KMS-11 (cell line): ENCODE data around the gene SH2D7.
A peak's percentile ranks its signal among the peaks of the same experiment; 100 is the strongest.
"Not testable (repeated sequence)": the region's sequence is repeated elsewhere in the genome, so short reads cannot be mapped to it uniquely, and the experiment has no call there.

Experiments
- H2AFZ ChIP-seq: fragments of 200-600 bp; sonication (generic); 2 replicates; pipeline ENCODE4 v1.6.1; 2016; ENCODE audit warnings: antibody characterized with exemption, mixed run types, low read depth
- H3K27ac ChIP-seq: fragments of 200-600 bp; sonication (generic); 2 replicates; pipeline ENCODE4 v1.6.1; 2016; ENCODE audit warnings: mild to moderate bottlenecking, mixed run types
- H3K27me3 ChIP-seq: fragments of 200-600 bp; sonication (generic); 2 replicates; pipeline ENCODE4 v1.6.1; 2017; ENCODE audit warnings: mild to moderate bottlenecking, low read depth, mixed run types, moderate library complexity; ENCODE audit not compliant: insufficient read depth
- H3K36me3 ChIP-seq: fragments of 200-600 bp; sonication (generic); 2 replicates; pipeline ENCODE4 v1.6.1; 2017; ENCODE audit warnings: mild to moderate bottlenecking, mixed run types; ENCODE audit not compliant: insufficient read depth
- H3K4me1 ChIP-seq: fragments of 200-600 bp; sonication (generic); 2 replicates; pipeline ENCODE4 v1.6.1; 2016; ENCODE audit warnings: mild to moderate bottlenecking, low read depth, mixed run types; ENCODE audit not compliant: poor library complexity, severe bottlenecking
- H3K4me2 ChIP-seq: fragments of 200-600 bp; sonication (generic); 2 replicates; pipeline ENCODE4 v1.7.0; 2016; ENCODE audit warnings: mild to moderate bottlenecking, mixed run types
- H3K4me3 ChIP-seq: fragments of 200-600 bp; sonication (generic); IDR thresholded peaks from 2 replicates; pipeline ENCODE4 v1.6.1; 2017; ENCODE audit warnings: low read depth, low read length, mixed read lengths; ENCODE audit not compliant: insufficient read depth
- H3K79me2 ChIP-seq: fragments of 200-600 bp; sonication (generic); 2 replicates; pipeline ENCODE4 v1.6.1; 2016; ENCODE audit warnings: low read depth, mixed run types; ENCODE audit not compliant: insufficient read depth
- H3K9ac ChIP-seq: fragments of 200-600 bp; sonication (generic); 2 replicates; pipeline ENCODE4 v1.6.1; 2016; ENCODE audit warnings: mild to moderate bottlenecking, mixed run types
- H4K20me1 ChIP-seq: fragments of 200-600 bp; sonication (generic); 2 replicates; pipeline ENCODE4 v1.6.1; 2016; ENCODE audit warnings: mild to moderate bottlenecking, mixed run types; ENCODE audit not compliant: insufficient read depth
- TF ChIP-seq, protein P1 (sequence below): fragments of 200-600 bp; sonication (generic); conservative IDR thresholded peaks from 2 replicates; pipeline ENCODE4 v1.6.1; 2017; ENCODE audit warnings: low read depth, mild to moderate bottlenecking, antibody characterized with exemption, low read length, moderate library complexity, mixed read lengths

SH2D7 gene

DNA sequence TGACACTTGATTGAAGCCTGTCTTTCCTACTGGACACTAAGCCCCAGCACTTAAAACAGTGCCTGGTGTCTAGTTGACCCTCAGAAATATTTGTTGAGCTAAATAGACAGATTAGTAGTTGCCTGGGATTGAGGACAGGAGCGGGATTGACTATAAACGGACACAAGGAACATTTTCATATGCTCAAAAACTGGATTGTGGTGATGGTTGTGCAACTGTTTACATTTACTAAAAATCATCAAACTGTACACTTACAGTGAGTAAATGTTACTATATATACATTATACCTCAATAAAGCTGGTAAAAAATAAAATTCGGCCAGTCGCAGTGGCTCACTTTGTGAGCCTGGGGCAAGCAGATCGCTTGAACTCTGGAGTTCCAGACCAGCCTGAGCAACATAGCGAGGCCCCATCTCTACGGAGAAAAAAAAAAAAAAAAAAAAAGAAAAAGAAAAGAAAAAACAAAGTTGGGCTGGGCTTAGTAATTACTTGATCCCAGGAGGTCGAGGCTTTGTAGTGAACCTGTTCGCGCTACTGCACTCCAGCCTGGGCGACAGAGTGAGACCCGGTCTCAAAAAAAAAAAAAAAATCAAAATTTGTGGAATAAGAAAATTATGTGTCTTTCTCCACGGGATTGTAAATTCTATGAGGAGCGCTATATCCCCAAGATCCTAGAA, 56.2 kb downstream of the SH2D7 start:
- H3K27me3 ChIP-seq = no peaks in the 10 kb centered on the region
- H3K36me3 ChIP-seq = no peaks in the 10 kb centered on the region
- peaks cover 34% of the 10 kb centered on the region; the same call in 1 of the 2 replicates for H3K79me2 ChIP-seq
- peaks cover 26% of the 10 kb centered on the region for H3K4me1 ChIP-seq
- TF ChIP-seq, protein P1, sequence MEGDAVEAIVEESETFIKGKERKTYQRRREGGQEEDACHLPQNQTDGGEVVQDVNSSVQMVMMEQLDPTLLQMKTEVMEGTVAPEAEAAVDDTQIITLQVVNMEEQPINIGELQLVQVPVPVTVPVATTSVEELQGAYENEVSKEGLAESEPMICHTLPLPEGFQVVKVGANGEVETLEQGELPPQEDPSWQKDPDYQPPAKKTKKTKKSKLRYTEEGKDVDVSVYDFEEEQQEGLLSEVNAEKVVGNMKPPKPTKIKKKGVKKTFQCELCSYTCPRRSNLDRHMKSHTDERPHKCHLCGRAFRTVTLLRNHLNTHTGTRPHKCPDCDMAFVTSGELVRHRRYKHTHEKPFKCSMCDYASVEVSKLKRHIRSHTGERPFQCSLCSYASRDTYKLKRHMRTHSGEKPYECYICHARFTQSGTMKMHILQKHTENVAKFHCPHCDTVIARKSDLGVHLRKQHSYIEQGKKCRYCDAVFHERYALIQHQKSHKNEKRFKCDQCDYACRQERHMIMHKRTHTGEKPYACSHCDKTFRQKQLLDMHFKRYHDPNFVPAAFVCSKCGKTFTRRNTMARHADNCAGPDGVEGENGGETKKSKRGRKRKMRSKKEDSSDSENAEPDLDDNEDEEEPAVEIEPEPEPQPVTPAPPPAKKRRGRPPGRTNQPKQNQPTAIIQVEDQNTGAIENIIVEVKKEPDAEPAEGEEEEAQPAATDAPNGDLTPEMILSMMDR = no peak
- no peak overlapping the region for H3K27ac ChIP-seq
- peak overlapping the region; percentile 39; the same call in 1 of the 2 replicates for H3K9ac ChIP-seq
- no peak overlapping the region for H3K4me3 ChIP-seq
- H4K20me1 ChIP-seq = no peaks in the 10 kb centered on the region
- peak overlapping the region; percentile 71 for H3K4me2 ChIP-seq
- peak overlapping the region; percentile 76 for H2AFZ ChIP-seq

DNA sequence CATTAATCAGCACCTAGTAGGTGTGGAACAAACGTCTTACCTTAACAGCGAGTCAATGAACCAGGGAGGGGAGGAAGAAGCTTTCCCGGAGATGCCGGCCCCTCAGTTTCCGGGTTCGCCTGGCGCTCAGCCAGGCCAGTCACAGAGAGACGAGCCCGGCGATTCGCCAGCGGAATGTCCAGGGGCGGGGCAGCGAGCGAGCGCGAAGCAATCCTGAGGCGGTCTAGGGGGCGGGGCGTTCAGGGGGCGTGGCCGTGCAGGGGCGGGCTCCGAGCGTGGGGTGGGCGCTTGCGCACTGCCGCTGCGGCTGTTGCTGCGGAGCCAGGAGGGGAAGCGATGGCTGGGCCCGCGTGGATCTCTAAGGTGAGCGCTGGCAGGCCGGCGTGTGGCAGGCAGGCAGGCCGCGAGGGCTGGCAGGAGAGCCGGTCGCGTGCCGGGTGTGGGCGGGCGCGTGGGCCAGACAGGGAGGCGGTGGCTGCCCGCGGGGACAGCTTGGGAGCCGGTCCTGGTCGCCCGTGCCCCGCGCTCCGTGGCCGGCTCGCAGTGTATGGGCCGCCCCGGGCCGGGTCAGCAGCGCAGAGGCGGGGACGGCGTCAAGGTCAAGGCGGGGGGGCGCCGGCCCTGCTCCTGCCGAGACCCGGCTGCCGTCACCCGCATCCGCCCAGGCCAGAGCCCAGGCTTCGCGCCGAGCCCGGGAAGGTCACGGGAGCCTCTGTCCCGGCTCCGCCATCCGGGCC, 56.9 kb downstream of the SH2D7 start, which contains the start of gene IDH3A:
Gene IDH3A, plus strand, starts transcription at position 295 of the 737 bp plus-strand sequence. Its CDS starts 42 bp downstream, at position 337.
- Histone ChIP-seq H3K36me3 (no peaks in the 10 kb centered on the region), H3K4me2 (peak within 1 kb of the TSS; percentile 71), H3K79me2 (peaks cover 38% of the 10 kb centered on the region; the same call in 1 of the 2 replicates), H3K27me3 (no peaks in the 10 kb centered on the region), H4K20me1 (0 out of 2 replicates have a peak, but pooled peaks cover under 1% of the 10 kb centered on the region), H3K4me3 (no peak within 1 kb of the TSS), H3K4me1 (peaks cover 26% of the 10 kb centered on the region), H2AFZ (peak within 1 kb of the TSS; percentile 76), H3K9ac (peak within 1 kb of the TSS; percentile 53; the same call in 1 of the 2 replicates), H3K27ac (no peak within 1 kb of the TSS)
- TF ChIP-seq, protein P1 = no peak

DNA sequence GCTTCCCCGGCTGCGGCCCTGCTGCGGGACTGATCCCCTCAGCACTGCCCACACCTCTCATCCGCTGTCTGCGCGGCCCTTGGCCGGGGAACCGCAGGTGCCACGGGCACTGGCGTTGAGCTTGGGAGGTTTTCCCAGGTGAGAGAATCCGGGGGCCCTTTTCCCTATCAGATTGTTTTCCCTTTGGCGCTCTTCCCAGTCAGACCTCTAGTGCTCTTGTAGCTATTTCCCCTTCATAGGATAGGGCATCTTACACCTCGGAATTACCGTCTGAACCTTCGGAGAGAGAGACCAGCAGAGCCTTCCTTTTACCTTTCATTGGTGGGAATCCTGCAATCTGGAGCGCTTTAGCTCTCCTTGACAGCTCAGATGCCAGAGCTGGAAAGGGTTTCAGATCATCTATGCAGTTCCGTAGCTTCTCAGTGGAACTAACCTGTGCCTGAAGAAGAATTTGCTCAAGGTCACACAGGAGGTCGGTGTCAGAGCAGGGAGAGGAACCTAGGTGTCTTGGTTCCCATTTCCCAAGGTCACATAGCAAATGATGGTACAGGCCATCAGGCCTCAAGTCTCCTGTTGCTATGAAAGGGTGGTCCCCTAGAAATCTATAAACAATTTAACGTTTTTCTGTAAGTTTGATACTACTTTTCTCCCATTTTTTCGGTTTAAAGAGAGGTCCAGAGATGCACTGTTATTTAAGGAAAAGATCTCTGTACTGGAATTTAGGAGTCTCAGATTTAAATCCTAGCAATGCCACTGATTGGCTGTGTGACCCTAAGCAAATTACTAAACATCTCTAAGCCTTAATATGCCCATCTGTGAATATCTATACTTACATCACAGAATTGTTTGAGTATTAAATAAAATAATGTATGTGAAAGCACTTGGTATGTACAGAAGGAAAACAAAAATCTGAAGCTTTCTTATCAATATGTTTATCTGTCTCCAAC, 57.7 kb downstream of the SH2D7 start:
- no peak overlapping the region for H3K4me3 ChIP-seq
- 0 out of 2 replicates have a peak, but pooled peaks cover 5% of the 10 kb centered on the region for H4K20me1 ChIP-seq
- H3K4me1 ChIP-seq = peaks cover 30% of the 10 kb centered on the region
- H3K9ac ChIP-seq = peak overlapping the region; percentile 53; the same call in 1 of the 2 replicates
- H3K36me3 ChIP-seq = no peaks in the 10 kb centered on the region
- no peak overlapping the region for H3K27ac ChIP-seq
- peak overlapping the region; percentile 76 for H2AFZ ChIP-seq
- H3K27me3 ChIP-seq = no peaks in the 10 kb centered on the region
- peak overlapping the region; percentile 58 for H3K4me2 ChIP-seq
- peaks cover 44% of the 10 kb centered on the region; the same call in 1 of the 2 replicates for H3K79me2 ChIP-seq
- TF ChIP-seq, protein P1 = no peak

DNA sequence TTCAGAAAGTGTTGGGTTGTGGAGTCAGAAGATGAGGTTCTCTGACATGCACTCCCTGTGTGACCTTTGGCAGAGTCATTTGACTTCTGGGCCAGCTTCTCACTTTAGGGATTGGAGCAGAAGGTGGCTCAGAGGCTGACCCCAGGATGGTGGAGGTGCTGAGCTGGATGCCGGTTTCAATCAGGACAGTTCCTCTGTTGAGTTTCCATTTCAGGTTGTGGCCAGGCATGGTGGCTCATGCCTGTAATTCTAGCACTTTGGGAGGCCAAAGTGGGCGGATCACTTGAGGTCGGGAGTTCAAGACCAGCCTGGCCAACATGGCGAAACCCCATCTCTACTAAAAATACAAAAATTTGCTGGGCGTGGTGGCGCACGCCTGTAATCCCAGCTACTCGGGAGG, 58.7 kb downstream of the SH2D7 start:
- not testable (repeated sequence) for H3K36me3 ChIP-seq, H3K4me3 ChIP-seq, H3K27me3 ChIP-seq, H2AFZ ChIP-seq, H3K27ac ChIP-seq, H4K20me1 ChIP-seq, H3K9ac ChIP-seq
- Histone ChIP-seq H3K4me2 (peak overlapping the region; percentile 58; the same call in 1 of the 2 replicates), H3K4me1 (peaks cover 32% of the 10 kb centered on the region), H3K79me2 (peaks cover 44% of the 10 kb centered on the region; the same call in 1 of the 2 replicates)
